Endodermal cell (in vitro differentiated cells): ENCODE measurements around the gene PTMA. TPM values are rescaled to one million over a fixed set of nuclear protein-coding genes. Genes with fewer than 3 reads are reported as not detected.

Experiments
- DNase-seq: peaks from one replicate; pipeline ENCODE4 v3.0.0-alpha.2; 2017
- H3K27ac ChIP-seq: 2 replicates; pipeline ENCODE4 v1.5.1; 2013; ENCODE audit warnings: mild to moderate bottlenecking, low read depth, low read length, moderate library complexity
- H3K27me3 ChIP-seq: 2 replicates; pipeline ENCODE4 v1.6.1; 2013; ENCODE audit warnings: mild to moderate bottlenecking, low read length, moderate library complexity; ENCODE audit not compliant: insufficient read depth, control insufficient read depth, poor library complexity, severe bottlenecking
- H3K36me3 ChIP-seq: 2 replicates; pipeline ENCODE4 v1.7.0; 2013; ENCODE audit warnings: mild to moderate bottlenecking, low read length, moderate library complexity; ENCODE audit not compliant: control insufficient read depth, insufficient read depth
- H3K4me1 ChIP-seq: one replicate; pipeline ENCODE4 v1.7.0; 2013; ENCODE audit warnings: low read length; ENCODE audit not compliant: control insufficient read depth, insufficient read depth
- H3K4me3 ChIP-seq: 2 replicates; pipeline ENCODE4 v1.5.1; 2013; ENCODE audit warnings: mild to moderate bottlenecking, low read length, moderate library complexity
- H3K9ac ChIP-seq: 2 replicates; pipeline ENCODE4 v1.6.1; 2013; ENCODE audit warnings: mild to moderate bottlenecking, low read length, moderate library complexity; ENCODE audit not compliant: poor library complexity, severe bottlenecking; ENCODE audit errors: extremely low read depth
- H3K9me3 ChIP-seq: 2 replicates; pipeline ENCODE4 v1.6.1; 2013; ENCODE audit warnings: mild to moderate bottlenecking, low read length, moderate library complexity; ENCODE audit not compliant: control insufficient read depth
- H3K27ac Mint-ChIP-seq: 2 replicates; pipeline ENCODE4 v1.8.0; 2020; ENCODE audit warnings: mixed read lengths
- H3K27me3 Mint-ChIP-seq: 2 replicates; pipeline ENCODE4 v1.8.0; 2021; ENCODE audit warnings: mild to moderate bottlenecking, mixed read lengths; ENCODE audit not compliant: insufficient read depth
- H3K36me3 Mint-ChIP-seq: 2 replicates; pipeline ENCODE4 v1.8.0; 2020; ENCODE audit warnings: low read depth, mixed read lengths
- H3K4me1 Mint-ChIP-seq: 2 replicates; pipeline ENCODE4 v1.8.0; 2020; ENCODE audit warnings: mixed read lengths
- H3K4me3 Mint-ChIP-seq: 2 replicates; pipeline ENCODE4 v1.8.0; 2020; ENCODE audit warnings: mild to moderate bottlenecking, moderate library complexity, mixed read lengths
- H3K9me3 Mint-ChIP-seq: 2 replicates; pipeline ENCODE4 v1.8.0; 2020; ENCODE audit warnings: mild to moderate bottlenecking, mixed read lengths
- CTCF ChIP-seq: fragments of 200-600 bp; sonication (generic); conservative IDR thresholded peaks from 2 replicates; pipeline ENCODE4 v1.5.0; 2021; ENCODE audit warnings: antibody characterized with exemption, mild to moderate bottlenecking
- WGBS, 2 experiments: methylation state at CpG; one replicate each; pipeline versions ENCODE4 v1.1.5 to v1.1.7; 2013; ENCODE audit warnings: missing lambda C conversion rate in 2 of 2, mixed read lengths in 1 of 2; ENCODE audit not compliant: insufficient coverage in 1 of 2, insufficient read length in 1 of 2; 5-methylcytosine and 5-hydroxymethylcytosine counted together
- total RNA-seq, 2 donors: library from RNA; stranded (reverse); fragmentation: NEBNext Ultra II Directional in 1 of 2; extraction: Animal tissue kit (Norgen Biotek cat#: 25700) in 1 of 2; gene quantifications; 2 replicates in 1 of 2; 3 replicates in 1 of 2; pipeline ENCODE4 v1.2.1, GENCODE V29; 2021

The PTMA gene
- total RNA-seq, 2 donors from 2014 or later: 1,233 to 1,450 TPM

- TF ChIP-seq CTCF: no peak
- H3K36me3 ChIP-seq: peaks cover 17% of the 10 kb centered on the region
- H3K9ac ChIP-seq: no peak overlapping the region
- Mint-ChIP-seq H3K9me3 (no peaks in the 10 kb centered on the region), H3K4me1 (peaks cover 8% of the 10 kb centered on the region), H3K27ac (peak overlapping the region; percentile 74), H3K36me3 (peaks cover 12% of the 10 kb centered on the region), H3K4me3 (no peak overlapping the region), H3K27me3 (no peaks in the 10 kb centered on the region)
- no peaks in the 10 kb centered on the region for H3K4me1 ChIP-seq
- 91 to 99% methylated on average over 11 to 13 of the region's 13 CpGs for whole genome bisulfite sequencing, 2 experiments
- H3K9me3 ChIP-seq: no peaks in the 10 kb centered on the region
- no peaks in the 10 kb centered on the region for H3K27me3 ChIP-seq
- no peak overlapping the region for H3K27ac ChIP-seq
- peak; percentile 77 for DNase-seq
- H3K4me3 ChIP-seq: no peak overlapping the region
These were observed 9.2 kb downstream of the PTMA start for GRCh38 chr2:231717281-231718171.

- Histone ChIP-seq H3K4me1 (no peaks in the 10 kb centered on the region), H3K27ac (no peak overlapping the region), H3K36me3 (peaks cover 10% of the 10 kb centered on the region), H3K4me3 (no peak overlapping the region), H3K9ac (no peak overlapping the region), H3K27me3 (no peaks in the 10 kb centered on the region), H3K9me3 (no peaks in the 10 kb centered on the region)
- no peak for TF ChIP-seq CTCF
- Mint-ChIP-seq H3K27me3 (no peaks in the 10 kb centered on the region), H3K27ac (peak overlapping the region; percentile 61), H3K4me1 (peaks cover 8% of the 10 kb centered on the region), H3K9me3 (no peaks in the 10 kb centered on the region), H3K4me3 (no peak overlapping the region), H3K36me3 (peaks cover 5% of the 10 kb centered on the region)
- 80 to 88% methylated on average over 5 to 6 of the region's 6 CpGs for WGBS, 2 experiments
- no peak for DNase-seq
These were observed 10.5 kb downstream of the PTMA start for GRCh38 chr2:231718799-231719198.

GRCh38 chr2:231720292-231720986 lies 12.1 kb downstream of the PTMA start:
- Histone ChIP-seq H3K9ac (no peak overlapping the region), H3K27ac (no peak overlapping the region), H3K36me3 (peaks cover 6% of the 10 kb centered on the region), H3K27me3 (no peaks in the 10 kb centered on the region), H3K9me3 (no peaks in the 10 kb centered on the region), H3K4me1 (no peaks in the 10 kb centered on the region), H3K4me3 (no peak overlapping the region)
- peaks cover 4% of the 10 kb centered on the region for H3K4me1 Mint-ChIP-seq
- no peak overlapping the region for H3K4me3 Mint-ChIP-seq
- no peak for TF ChIP-seq CTCF
- no peak overlapping the region for H3K27ac Mint-ChIP-seq
- 91 to 93% methylated on average over 5 to 7 of the region's 7 CpGs for WGBS, 2 experiments
- DNase-seq: peak; percentile 43
- no peaks in the 10 kb centered on the region for H3K27me3 Mint-ChIP-seq
- H3K36me3 Mint-ChIP-seq: peaks cover 5% of the 10 kb centered on the region
- H3K9me3 Mint-ChIP-seq: no peaks in the 10 kb centered on the region
